Brain microvascular endothelial cell (primary cell): ENCODE results near the gene MYO18B.

Experiments
- DNase-seq: peaks from one replicate; pipeline ENCODE4 v3.0.0-alpha.2; 2020
- H3K27ac ChIP-seq: fragments of 250-450 bp; sonication (Bioruptor Pico); 2 replicates; pipeline ENCODE4 v1.5.1; 2020; ENCODE audit warnings: mild to moderate bottlenecking, moderate library complexity
- H3K27me3 ChIP-seq: fragments of 250-450 bp; sonication (Bioruptor Pico); replicated peaks from 2 replicates; pipeline ENCODE4 v1.5.1; 2020; ENCODE audit warnings: mild to moderate bottlenecking
- H3K36me3 ChIP-seq: fragments of 250-450 bp; sonication (Bioruptor Pico); replicated peaks from 2 replicates; pipeline ENCODE4 v1.5.1; 2020; ENCODE audit warnings: mild to moderate bottlenecking
- H3K4me3 ChIP-seq: 2 replicates; pipeline ENCODE4 v1.5.1; 2011; ENCODE audit warnings: low read depth, mild to moderate bottlenecking, control low read depth, low read length, moderate library complexity
- CTCF ChIP-seq: IDR thresholded peaks from 2 replicates; pipeline ENCODE4 v1.5.1; 2011; ENCODE audit warnings: low read depth, mild to moderate bottlenecking, moderate library complexity, low read length, control low read depth, inconsistent platforms; ENCODE audit errors: missing control alignments
- in situ Hi-C: cut with HindIII; loops from 2 replicates; pipeline ENCODE4 v1.10.0; 2017; ENCODE audit warnings: low sequenced_read_pairs, low pct_ligation_motif_present

Gene MYO18B

GRCh38 chr22:26068571-26068970, 326.6 kb downstream of the MYO18B start:
- no peak for TF ChIP-seq CTCF
- in situ Hi-C loops: no loop called here
- H3K27me3 ChIP-seq: no peaks in the 10 kb centered on the region
- H3K4me3 ChIP-seq: no peak overlapping the region
- no peaks in the 10 kb centered on the region for H3K36me3 ChIP-seq
- no peak for DNase-seq
- no peak overlapping the region for H3K27ac ChIP-seq

GRCh38 chr22:26072621-26073020, 330.6 kb downstream of the MYO18B start:
- in situ Hi-C loops: no loop called here
- Histone ChIP-seq H3K27me3 (no peaks in the 10 kb centered on the region), H3K36me3 (no peaks in the 10 kb centered on the region), H3K27ac (no peak overlapping the region), H3K4me3 (no peak overlapping the region)
- no peak for DNase-seq
- no peak for TF ChIP-seq CTCF

DNA sequence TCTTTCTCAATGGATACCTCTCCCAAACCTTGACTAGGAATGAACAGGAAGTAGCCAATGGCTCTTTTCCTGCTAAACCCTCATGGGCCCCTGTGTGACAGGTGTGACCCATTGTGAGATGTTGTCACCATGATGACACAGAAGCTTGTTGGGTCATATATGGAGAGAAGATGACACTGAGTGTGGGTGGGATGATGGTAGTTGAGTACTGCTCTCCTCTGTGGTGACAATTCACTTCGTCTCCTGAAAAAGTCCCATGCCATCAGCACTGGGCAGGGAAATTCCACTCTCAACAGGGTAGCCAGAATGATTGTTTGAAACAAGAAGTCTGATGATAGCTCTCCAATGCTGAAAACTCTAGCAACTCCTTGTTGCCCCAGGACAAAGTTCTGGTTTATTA, 333.3 kb downstream of the MYO18B start:
- no peak for DNase-seq
- Histone ChIP-seq H3K4me3 (no peak overlapping the region), H3K36me3 (no peaks in the 10 kb centered on the region), H3K27ac (no peak overlapping the region), H3K27me3 (no peaks in the 10 kb centered on the region)
- no peak for TF ChIP-seq CTCF
- in situ Hi-C loops: no loop called here

DNA sequence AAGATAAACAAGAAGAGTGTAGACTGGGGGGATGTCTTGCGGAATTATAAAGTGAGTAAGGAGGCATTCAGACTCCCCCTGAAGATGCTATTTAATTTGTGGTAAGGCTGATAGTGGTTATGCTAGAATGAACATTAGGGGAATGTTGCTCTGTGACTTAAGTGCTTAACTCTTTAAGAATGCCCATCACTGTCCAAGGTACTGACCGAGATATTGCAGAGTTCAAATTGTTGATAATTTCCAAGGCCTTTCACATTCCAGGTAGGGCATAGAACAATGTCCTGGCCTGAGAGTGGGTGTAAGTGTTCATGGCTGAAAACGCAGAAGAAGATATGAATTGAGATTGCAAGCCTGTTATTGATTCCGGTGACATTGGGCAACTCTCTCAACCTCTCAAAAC, 337.0 kb downstream of the MYO18B start:
- in situ Hi-C loops: no loop called here
- Histone ChIP-seq H3K36me3 (no peaks in the 10 kb centered on the region), H3K27ac (no peak overlapping the region), H3K4me3 (no peak overlapping the region), H3K27me3 (no peaks in the 10 kb centered on the region)
- no peak for TF ChIP-seq CTCF
- no peak for DNase-seq
